ENCODE results near the gene MCOLN1.

DNA sequence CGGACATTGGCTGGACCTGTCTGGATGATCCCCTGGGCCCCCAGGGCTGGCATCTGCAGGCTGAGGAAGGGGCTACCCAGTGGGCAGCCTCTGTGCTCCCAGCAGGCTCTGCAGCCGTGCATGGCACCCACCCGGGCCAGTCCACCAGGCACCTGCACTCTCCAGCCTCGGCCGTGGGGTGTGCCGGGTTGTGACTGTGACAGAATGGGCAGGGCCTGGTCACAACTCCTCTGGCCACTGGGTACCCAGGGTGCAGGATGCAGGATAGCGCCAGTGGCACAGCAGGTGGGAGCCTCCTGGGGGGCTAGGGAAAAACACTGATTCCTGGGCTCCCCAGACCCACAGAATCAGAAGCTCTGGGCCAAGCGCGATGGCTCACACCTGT, 43.6 kb upstream of the MCOLN1 start:
- TF ChIP-seq CTCF (conservative IDR thresholded peaks at IDR 0.05 in 1 of 2, IDR thresholded peaks at IDR 0.05 in 1 of 2; ENCODE audit: extremely low read depth in 1 of 2, insufficient read depth in 1 of 2, low read depth in 1 of 2, low read length in 2 of 2) = no peak
- TF ChIP-seq EZH2 (IDR thresholded peaks at IDR 0.05; ENCODE audit: borderline replicate concordance, low read length) = no peak

All from mammary epithelial cell (primary cell).